Measurements from ENCODE around the gene CEPT1.

- no peak for TF ChIP-seq CTCF (IDR thresholded peaks at IDR 0.05)
- no peak for TF ChIP-seq POLR2A (IDR thresholded peaks at IDR 0.05)
- no peak for TF ChIP-seq EP300 (IDR thresholded peaks at IDR 0.05)
Observed at GRCh38 chr1:111126354-111126753, 13.7 kb upstream of the CEPT1 start.

Data from tibial nerve (tissue), 4 donors.